Measurements from ENCODE around the gene FBXW12. TPM values are rescaled to one million over a fixed set of nuclear protein-coding genes. Genes with fewer than 3 reads are reported as not detected.

FBXW12 gene
- total RNA-seq, 1 donor from 2014 or later = 0.38 TPM

GRCh38 chr3:48428572-48429316, 56.7 kb downstream of the FBXW12 start:
- Mint-ChIP-seq H3K27ac (peak overlapping the region; percentile 97), H3K4me3 (ENCODE audit: low read depth) (peak overlapping the region; percentile 88), H3K4me1 (ENCODE audit: low read depth) (peaks cover 58% of the 10 kb centered on the region), H3K9me3 (ENCODE audit: low read depth) (no peaks in the 10 kb centered on the region), H3K27me3 (no peaks in the 10 kb centered on the region), H3K36me3 (ENCODE audit: insufficient read depth) (peaks cover 10% of the 10 kb centered on the region)
- no peak for TF ChIP-seq CTCF (IDR thresholded peaks at IDR 0.05; ENCODE audit: unreplicated experiment)
- DNase-seq (ENCODE audit: low spot score, unreplicated experiment) = peak; percentile 62

GRCh38 chr3:48429317-48429959, 57.4 kb downstream of the FBXW12 start:
- Mint-ChIP-seq H3K4me1 (ENCODE audit: low read depth) (peaks cover 57% of the 10 kb centered on the region), H3K36me3 (ENCODE audit: insufficient read depth) (peaks cover 10% of the 10 kb centered on the region)

GRCh38 chr3:48429960-48430707, 58.1 kb downstream of the FBXW12 start, which contains the start of gene PLXNB1:
TSS of gene PLXNB1 (minus strand) at chr3:48430086. CDS start at chr3:48424611, 5,475 bp downstream.
- peak within 1 kb of the TSS; percentile 98 for H3K27ac Mint-ChIP-seq
- H3K36me3 Mint-ChIP-seq (ENCODE audit: insufficient read depth) = peaks cover 8% of the 10 kb centered on the region

More at GRCh38 chr3:48429317-48429959, 57.4 kb downstream of the FBXW12 start:
- peak overlapping the region; percentile 98 for H3K27ac Mint-ChIP-seq
- H3K4me3 Mint-ChIP-seq (ENCODE audit: low read depth) = peak overlapping the region; percentile 90
- DNase-seq (ENCODE audit: low spot score, unreplicated experiment) = peak; percentile 78
- no peaks in the 10 kb centered on the region for H3K27me3 Mint-ChIP-seq
- no peak for TF ChIP-seq CTCF (IDR thresholded peaks at IDR 0.05; ENCODE audit: unreplicated experiment)
- H3K9me3 Mint-ChIP-seq (ENCODE audit: low read depth) = no peaks in the 10 kb centered on the region

GRCh38 chr3:48430708-48431101, 58.7 kb downstream of the FBXW12 start:
- Mint-ChIP-seq H3K4me3 (ENCODE audit: low read depth) (peak overlapping the region; percentile 90), H3K4me1 (ENCODE audit: low read depth) (peaks cover 46% of the 10 kb centered on the region), H3K36me3 (ENCODE audit: insufficient read depth) (peaks cover 7% of the 10 kb centered on the region), H3K27me3 (no peaks in the 10 kb centered on the region), H3K27ac (peak overlapping the region; percentile 98), H3K9me3 (ENCODE audit: low read depth) (no peaks in the 10 kb centered on the region)
- DNase-seq (ENCODE audit: low spot score, unreplicated experiment) = no peak
- TF ChIP-seq CTCF (IDR thresholded peaks at IDR 0.05; ENCODE audit: unreplicated experiment) = no peak

More at GRCh38 chr3:48429960-48430707, 58.1 kb downstream of the FBXW12 start, which contains the start of gene PLXNB1:
- peak; percentile 69 for DNase-seq (ENCODE audit: low spot score, unreplicated experiment)
- H3K4me3 Mint-ChIP-seq (ENCODE audit: low read depth) = peak within 1 kb of the TSS; percentile 90
- no peaks in the 10 kb centered on the region for H3K9me3 Mint-ChIP-seq (ENCODE audit: low read depth)
- H3K27me3 Mint-ChIP-seq = no peaks in the 10 kb centered on the region
- H3K4me1 Mint-ChIP-seq (ENCODE audit: low read depth) = peaks cover 50% of the 10 kb centered on the region
- TF ChIP-seq CTCF (IDR thresholded peaks at IDR 0.05; ENCODE audit: unreplicated experiment) = no peak

Measured in progenitor cell of endocrine pancreas (in vitro differentiated cells).